Stimulated activated CD8-positive, alpha-beta memory T cell treated with anti-CD3 and anti-CD28 coated beads, Interleukin-4, amount 100 ng/mL, for 48 hours (primary cell): ENCODE results near the gene RSPRY1.

Source experiments
- DNase-seq: peaks from one replicate; pipeline ENCODE4 v3.0.0-alpha.2; 2020

The RSPRY1 gene

DNA sequence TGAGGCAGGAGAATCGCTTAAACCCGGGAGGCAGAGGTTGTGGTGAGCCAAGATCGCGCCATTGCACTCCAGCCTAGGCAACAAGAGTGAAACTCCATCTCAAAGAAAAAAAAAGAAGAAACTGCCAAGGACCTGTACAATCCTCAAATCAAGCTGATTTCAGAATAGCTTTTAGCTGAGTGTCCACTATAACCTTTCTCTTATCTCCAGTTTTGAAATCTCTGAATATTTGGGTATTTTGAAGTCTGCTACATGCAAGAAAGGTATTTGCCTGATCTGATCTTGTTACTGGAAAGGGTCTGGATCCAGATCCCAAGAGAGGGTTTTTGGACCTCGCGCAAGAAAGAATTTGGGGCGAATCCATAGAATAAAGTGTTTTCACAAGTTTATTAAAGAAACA, 39.8 kb downstream of the RSPRY1 start:
- DNase-seq, result no peak

DNA sequence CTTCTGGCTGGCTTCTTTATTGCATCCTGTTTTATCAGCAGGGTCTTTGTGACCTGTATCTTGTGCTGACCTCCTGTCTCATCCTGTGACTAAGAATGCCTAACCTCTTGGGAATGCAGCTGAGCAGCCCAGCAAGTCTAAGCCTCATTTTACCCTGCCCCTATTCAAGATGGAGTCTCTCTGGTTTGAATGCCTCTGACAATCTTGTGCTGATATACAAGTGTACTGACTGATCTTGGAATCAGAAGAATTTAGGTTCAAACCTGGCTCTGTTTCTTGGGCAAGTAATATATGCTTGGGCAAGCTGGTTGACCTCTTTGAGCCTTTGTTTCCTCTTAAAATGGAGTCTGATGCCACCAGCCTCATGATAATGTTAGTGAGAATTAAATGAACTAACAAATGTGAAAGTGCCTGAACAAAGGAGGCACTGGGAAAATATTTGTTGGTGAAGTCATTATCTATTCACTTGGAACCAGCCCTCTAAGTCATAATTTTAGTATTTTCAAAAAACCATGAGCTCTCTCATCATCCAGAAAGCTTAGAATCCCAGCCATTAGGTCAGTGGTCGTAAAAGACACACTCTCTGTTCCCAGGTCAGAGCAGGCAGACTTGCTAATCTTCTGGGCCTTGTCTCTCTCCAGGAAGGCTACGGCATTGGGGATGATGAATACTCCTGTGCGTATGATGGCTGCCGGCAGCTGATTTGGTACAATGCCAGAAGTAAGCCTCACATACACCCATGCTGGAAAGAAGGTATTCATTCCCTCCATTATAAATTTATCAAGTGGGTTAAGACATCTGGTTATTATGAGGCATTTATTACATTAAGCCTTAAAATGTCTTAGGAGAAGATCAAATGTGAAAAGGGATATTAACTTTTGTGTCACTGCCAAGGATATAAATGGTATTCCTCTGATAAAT, 40.8 kb downstream of the RSPRY1 start:
- no peak for DNase-seq

DNA sequence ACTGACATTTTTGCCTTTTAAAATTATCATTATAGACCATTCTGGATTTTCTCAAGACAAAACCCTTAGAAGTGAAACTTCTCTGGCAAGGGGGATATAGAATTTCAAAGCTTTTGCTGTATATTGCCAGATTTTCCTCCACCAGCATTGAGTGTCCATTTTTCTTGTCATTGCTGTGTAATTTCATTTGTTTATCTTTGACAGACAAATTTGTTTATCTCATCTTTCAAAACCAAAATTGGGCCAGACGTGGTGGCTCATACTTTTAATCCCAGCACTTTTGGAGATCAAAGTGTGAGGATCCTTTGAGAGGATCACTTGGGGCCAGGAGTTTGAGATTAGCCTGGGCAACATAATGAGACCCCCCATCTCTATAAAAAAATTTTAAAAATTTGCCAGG, 43.0 kb downstream of the RSPRY1 start:
- DNase-seq, result no peak

DNA sequence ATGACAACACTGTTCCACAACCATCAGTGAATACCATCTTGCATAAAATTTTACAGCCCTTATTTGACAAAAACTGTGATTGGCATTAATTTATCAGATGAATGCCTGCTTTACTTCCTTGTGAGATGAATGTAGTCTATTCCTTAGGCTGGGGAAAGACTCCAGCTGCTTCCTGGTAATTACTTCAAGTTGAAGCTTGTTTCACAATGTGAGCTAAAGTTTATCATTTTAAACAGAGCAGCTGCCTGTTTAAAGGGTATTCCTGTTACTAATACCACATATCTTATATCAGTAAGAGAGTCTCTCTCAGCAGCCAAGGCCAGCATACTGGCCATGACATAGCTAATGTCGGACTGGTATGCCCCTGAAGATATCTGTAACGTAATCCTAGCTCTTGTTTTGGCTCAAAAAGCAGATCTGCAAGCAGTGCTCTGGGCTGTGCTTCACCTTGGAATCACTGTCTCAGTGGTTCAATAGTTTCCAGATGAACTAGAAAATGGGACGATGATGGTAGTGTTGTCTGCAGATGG, 45.8 kb downstream of the RSPRY1 start:
- no peak for DNase-seq

DNA sequence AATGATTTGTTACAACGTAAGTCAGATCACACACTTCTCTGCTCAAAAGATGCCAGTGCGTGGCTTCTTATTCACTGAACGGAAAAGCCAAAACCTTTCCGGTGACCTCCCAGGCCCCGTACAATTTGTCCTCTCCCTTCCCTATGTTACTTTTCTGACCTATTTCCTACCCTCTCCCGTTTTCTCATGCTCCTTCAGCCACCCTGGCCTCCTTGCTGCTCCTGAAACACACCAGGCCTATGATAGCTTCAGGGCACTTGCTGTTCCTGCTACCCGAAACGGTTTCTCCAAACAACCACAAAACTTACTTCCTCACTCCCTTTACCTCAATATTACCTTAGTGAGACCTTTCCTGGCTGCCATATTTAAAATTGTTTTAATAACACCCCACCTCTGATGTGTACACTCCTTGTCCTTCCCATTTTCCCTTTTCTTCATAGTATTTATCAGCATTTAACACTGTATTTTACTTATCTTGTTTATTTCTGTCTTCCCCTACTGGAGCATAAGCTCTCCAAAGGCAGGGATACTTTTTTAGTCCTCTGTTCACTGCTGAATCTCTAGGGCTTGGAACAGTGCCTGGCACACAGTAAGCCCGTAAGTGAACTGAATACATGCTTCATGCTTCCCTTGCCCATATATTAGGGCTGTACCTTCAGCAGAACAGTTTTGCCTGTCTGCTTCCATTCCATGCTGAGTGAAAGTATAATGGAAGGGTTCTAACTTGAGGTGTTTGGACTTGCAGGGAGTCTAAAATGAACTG, 48.0 kb downstream of the RSPRY1 start:
- no peak for DNase-seq

DNA sequence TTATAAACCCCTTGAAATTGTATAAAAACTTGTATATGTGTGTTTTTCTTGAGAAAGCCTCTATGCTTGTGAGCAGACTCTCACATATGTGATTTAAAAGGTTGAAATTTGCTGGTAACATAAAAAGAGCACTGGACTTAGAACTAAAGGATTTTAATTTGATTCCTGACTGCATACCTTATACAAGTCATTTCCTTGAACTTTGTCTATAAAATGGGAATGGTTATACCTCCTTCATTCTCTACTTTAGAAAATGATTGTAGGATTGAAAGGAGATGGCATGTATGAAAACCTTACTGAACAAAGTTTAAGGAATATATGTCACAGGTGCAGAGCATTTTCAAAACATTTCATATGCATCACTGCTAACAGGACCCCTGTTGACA, 48.6 kb downstream of the RSPRY1 start:
- DNase-seq, result no peak

DNA sequence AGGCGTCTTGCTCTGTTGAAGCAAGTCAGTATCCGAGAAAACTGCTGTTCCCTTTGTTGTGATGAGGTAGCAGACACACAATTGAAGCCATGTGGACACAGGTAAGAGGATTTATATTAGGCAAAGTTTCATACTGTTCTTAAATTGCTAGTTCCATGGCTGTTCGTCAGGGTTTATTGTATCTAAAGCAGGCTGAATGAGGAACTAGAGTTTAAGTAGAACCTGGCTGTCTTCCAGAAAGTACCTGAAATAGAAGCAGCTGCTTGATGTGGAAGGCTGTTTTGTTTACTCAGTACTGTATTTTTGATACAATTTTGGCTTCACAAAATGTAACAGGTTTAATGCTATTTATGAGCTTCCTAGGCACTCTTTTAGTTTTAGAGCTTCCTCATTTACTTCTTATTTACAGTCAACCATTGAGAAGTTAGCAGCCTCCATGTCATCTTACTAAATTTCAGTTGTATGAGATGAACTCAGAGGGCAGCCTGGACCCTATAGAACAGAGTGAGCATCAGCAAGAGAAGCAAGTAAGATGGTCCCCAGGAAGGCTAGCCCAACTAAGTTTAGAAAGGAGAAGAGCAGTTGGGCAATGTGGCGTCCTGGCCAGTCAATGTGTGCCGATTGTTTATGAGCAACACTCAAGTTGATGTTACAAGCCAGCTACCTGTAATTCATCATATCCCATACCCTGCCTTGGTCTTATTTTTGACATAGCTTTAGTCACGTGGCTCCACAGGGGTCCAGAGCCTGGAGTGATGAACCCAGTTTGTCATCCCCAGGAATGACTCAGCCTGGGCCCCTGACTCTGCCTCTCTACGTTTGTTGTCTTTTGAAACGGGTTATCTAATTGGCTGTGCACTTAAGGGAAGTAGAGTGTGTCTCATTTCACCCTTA, 49.2 kb downstream of the RSPRY1 start:
- DNase-seq, result peak; percentile 62

DNA sequence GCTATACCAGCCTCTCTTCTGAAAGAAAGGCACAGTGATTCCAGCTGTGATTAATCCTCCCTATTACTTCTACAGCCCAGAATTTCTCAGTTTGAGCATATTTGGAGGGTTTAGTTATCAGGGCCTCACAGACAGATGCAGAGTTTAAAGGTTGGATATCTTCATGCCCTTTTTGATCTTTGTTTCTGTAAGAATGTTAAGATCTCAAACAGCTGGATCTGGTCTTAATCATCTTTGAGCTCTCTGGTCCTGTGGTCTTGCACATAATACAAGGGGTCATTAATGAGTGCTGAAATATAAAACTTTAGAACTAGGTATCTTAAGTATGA, 49.9 kb downstream of the RSPRY1 start:
- no peak for DNase-seq

DNA sequence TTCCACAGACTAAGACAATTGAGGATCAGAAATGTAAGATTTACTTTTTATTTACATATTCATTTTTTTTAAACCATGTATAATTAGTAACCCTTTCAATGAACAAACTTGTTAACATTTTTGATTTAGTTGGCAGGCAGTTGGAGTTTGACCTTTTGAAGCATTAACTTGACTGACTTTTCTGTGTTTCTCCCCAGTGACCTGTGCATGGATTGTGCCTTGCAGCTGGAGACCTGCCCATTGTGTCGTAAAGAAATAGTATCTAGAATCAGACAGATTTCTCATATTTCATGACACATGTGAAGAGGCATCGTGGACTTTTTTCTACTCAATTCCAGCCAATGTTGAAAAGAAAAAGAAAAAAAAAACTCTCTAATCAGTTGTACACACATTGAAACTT, 52.6 kb downstream of the RSPRY1 start:
- DNase-seq, result no peak

DNA sequence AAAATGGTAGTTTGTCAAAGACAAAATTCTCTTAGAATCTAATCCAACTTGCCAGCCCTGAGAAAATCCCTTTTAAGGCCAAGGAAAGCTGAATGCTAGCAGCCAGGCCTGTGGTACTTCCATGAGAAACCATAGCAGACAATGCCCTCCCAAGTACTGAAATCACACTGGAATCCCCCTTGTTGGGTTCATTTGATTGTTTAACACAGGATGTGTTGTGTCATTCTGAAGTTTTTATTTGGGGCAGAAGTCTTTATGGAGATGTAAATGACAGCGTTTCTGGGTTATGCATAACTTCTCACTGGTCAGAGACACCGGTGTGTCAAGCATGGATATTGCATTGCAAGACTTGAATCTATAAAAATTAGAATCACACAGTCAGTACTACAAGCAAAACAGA, 53.0 kb downstream of the RSPRY1 start:
- no peak for DNase-seq

DNA sequence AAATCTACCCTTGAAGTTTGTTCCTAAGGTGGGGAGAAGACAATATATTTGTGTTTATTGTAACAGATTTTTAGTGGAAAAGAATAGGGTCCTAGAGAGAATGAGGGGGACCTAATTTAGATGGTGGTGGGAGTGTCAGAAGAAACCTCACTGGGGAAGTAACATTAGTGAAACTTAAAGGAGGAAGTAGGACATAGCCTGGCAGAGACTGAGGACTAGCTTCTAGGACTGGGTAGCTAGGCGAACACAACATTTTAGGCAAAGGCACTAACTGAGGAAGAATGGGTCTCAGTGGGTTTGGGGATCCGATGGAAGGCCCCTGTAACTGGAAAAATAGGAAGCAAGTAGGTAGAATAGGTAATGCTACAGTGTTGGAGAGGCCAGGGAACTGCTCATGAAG, 54.7 kb downstream of the RSPRY1 start:
- no peak for DNase-seq

DNA sequence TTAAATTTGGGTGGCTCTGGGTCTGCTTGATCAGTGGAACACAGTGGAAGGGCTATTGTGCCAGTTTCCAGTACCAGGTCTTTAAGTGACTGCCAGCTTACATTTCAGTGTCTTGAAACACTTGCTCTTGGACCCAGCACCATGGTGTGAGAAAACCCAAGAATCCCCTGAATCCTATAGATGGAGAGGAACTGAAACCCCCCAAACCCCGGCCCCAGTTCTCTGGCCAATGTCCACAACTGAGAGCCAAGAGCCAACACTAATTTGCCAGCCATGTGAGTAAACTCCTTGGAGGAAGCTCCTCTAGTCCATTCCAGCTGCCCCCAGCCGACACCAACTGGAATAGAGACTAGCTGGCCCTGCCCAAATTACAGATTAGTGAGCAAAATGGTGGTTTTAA, 56.5 kb downstream of the RSPRY1 start:
- DNase-seq, result no peak

DNA sequence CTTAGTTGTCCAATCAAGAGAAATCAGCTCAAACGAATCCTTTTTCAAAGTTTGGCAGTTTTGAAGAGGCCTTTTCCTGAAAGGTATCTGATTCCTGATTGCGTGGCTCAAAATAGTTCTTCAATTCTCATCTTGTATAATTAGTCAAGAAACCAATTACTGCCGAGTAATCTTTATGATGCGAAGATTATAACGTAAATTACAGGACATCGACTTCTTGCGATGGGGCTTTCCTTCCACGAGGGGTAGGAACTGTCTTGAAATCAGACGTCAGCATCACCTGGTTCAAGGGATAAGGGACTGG, 58.3 kb downstream of the RSPRY1 start:
- no peak for DNase-seq

DNA sequence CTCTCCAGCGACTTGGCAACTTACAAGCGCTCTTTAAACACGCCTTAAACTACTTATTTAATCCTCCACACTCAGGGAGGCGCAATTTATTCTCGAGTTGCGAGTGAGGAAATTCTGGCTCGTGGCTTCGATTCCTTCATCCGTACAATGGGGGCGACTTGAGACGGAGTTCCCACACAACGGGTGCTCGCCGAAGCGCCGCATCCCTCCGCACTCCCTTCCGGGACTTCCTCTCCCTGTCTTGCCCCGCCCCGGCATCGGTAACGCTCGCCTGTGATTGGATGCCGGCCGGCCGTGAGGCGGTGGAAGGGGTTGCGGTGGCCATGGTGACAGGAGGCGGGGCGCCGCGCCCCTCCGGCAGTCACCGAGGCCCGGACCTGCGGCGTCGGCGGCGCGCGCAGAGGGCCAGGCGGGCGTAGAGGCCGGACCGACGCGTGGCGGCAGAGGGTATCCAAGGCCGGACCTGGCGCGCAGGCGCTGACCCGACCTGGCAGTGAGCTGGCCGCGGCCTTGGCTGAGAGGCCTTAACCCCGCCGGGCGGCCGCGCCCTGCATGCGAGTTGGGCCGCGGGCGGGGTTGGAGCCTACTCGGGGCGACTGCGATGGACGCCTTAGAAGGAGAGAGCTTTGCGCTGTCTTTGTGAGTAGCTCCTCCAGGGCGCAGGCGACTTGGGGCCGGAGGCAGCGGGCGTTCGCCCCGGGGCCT, 58.8 kb downstream of the RSPRY1 start, which contains the start of gene ARL2BP:
ARL2BP (plus strand) TSS at position 493 of the 705 bp plus-strand sequence; CDS start at position 602, 109 bp downstream.
- peak; percentile 98 for DNase-seq

DNA sequence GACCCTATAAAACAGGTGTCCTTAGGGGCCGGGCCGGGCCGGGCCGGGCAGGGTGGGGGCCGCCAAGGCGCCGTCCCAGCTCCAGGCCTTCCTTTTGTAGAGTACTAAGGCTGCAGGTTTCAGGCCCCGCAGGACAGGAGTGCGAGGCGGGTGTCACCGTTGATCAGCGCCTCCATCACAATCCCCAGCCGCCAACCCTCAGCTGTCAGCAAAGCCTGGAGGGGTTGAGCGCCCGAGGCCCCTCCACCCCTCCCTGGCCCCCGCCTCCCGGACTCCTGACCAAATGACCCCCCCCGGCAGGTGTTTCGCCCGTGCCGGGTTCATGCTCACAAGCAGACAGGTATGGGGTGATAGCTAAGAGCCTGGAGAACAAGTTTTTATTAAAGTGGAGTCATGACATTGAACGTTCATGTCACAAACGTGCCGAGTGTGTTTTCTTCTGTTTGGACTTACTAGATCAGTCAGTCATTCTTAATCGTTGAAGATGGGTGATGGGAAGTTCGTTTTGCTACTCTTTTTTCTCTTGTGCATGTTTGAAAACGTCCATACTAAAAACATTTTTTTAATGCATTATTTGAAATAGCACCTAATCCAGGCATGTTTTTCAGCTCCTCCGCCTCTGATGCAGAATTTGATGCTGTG, 59.5 kb downstream of the RSPRY1 start:
- DNase-seq, result no peak

DNA sequence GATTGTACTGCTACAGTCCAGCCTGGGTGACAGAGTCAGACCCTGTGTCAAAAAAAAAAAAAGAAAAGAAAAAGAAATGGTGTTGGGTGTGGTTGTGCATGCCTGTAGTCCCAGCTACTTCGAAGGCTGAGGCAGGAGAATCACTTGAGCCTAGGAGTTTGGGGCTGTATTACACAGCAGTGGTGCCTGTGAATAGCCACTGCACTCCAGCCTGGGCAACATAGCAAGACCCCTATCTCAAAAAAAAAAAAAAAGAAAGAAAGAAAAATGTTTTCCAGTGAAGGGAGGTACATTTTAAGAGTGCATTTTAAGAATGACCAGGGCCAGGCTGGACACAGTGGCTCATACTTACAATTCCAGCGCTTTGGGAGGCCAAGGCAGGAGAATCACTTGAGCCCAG, 65.2 kb downstream of the RSPRY1 start:
- no peak for DNase-seq

DNA sequence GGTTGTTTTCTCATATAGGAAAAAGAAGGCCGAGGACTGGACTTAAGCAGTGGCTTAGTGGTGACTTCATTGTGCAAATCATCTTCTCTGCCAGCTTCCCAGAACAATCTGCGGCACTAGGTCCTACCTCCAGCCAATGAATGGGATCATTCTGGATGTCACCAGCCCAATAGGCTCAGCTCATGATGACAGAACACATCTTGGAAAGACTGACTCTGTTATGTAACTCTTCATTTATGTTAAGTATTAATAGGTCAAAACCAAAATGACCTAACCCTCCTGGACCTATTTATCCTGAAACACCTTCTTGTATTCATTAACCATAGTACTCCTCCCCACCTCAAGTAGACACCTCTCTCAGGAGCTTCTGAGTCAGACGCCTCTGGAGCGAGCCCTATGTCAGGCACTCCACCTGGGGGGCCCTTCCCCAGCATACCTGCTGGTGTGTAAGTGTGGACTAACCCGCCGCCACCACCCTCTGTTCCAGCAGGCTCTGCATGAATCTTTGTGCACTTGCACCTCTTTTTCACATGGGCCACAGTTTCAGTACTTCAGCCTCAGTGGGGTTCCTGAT, 66.1 kb downstream of the RSPRY1 start:
- DNase-seq, result no peak

DNA sequence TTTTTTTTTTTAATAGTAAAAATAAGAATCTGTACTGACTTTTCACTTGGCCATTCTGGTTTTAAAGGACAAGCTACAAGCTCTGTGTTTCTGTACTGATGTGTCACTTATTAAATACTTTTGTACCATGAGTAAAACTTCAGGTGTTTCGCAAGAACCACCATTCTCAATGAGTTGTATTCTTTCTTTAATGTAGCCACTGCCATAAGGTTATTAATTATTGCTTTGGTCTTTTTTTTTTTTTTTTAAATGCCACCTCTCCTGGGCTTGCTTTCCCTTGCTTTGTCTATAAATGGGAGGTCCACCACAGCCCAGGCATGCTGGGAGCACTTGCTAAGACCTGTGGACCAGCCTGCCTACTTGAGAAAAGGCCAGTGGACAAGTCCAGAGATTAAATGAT, 67.3 kb downstream of the RSPRY1 start:
- DNase-seq, result no peak

DNA sequence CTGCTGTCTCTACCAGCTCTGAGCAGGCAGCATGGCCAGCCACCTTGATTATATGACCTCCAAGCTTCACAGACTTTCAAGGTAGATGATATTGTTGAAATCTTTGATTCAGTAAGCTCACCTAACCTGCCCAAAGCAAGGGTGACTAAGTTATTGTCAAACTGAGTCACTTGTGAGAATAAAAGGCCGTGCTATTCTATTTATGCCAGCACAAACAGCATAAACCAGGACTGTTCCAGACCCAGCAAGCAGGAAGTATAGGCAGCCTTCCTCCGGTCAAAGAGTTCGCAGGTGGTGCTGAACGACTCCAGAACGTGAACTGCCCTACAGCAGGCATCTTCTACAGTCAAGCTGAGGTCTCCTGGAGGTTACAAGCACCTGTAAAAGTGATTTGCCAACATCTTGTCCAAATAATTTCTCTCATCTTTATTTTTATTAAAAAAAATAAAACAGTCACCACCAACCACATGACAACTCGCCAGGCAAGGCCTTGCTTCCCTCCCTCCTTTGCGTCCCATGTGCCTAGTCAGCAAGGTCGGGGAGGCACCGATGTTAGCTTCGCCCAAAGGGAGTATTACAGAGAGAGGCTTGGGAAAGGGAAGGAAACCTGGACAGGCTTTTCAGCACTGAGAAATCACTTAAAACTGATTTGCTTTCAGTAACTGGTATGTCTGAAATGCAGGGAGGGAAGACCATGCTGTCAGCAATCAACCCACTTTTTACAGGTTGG, 69.7 kb downstream of the RSPRY1 start:
- DNase-seq, result no peak

DNA sequence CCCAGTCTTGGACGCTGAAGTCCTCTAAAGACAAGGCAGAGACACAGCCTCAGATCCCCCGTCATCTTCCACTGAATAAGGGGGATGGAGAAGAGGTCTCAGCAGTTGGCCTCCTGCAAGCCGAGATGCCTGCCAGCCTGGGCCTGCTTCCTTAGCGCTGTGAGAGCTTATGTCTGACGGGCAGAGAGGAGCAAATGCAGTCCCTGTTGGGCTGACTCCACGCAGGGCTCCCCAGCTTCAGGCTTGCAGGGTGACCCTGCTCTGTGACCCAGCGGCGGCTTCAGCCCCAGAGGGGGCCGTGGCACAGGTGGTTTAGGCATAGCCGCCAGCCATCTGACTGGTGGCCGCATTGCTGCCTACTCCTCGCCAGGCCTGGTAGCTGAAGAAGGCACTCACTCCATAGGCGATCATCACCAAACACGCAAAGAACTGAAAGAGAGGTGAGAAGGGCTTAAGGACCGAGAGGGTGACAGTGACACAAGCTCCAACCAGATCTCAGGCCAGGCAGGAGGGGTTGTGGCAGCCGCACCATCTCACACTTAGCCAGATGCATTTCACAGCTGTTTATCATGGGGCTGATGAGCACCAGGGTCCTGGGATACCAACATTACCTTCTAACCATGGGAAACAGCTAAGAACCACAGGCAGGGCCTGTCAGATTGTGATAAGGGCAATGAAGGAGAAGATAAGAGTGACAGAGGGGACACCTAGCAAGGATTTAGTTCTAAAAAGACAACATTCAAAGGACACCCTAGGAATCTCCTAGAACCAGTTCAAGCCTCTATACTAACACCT, 70.7 kb downstream of the RSPRY1 start:
- peak; percentile 8 for DNase-seq
